LNCaP clone FGC (cell line): ENCODE results near the gene DEPDC4.
"Not testable (repeated sequence)": the region's sequence is repeated elsewhere in the genome, so short reads cannot be mapped to it uniquely, and the experiment has no call there.

ENCODE experiments used
- DNase-seq: peaks from one replicate; pipeline ENCODE4 v3.0.0-alpha.2; 2011; ENCODE audit warnings: low read depth
- H3K4me3 ChIP-seq: 2 replicates; pipeline ENCODE4 v1.5.1; 2011; ENCODE audit warnings: mild to moderate bottlenecking, low read depth, low read length, control low read depth
- TF ChIP-seq, protein P1 (sequence below): IDR thresholded peaks from 2 replicates; pipeline ENCODE4 v1.5.1; 2012; ENCODE audit warnings: mild to moderate bottlenecking; ENCODE audit not compliant: control insufficient read depth, insufficient read depth; ENCODE audit errors: extremely low read depth

The DEPDC4 gene

DNA sequence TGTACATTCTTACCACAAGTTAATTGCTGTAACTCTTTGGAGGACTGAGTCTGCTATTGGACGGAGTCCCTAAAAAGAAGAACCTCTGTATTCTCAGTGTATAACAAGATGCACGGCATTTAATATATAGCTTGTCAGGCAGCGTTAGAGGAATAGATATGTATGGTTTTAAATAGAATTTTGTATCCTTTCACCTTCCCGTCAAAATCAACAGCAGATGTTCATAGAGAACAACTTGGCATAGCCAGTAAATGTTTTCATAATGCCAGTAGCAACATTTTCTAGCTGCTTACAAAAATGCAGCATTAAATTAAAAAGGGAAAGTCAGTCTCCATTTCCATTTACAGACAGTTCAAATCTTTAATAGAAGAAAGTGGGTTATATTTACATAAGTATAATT is 6.9 kb upstream of the DEPDC4 start:
- TF ChIP-seq, protein P1, sequence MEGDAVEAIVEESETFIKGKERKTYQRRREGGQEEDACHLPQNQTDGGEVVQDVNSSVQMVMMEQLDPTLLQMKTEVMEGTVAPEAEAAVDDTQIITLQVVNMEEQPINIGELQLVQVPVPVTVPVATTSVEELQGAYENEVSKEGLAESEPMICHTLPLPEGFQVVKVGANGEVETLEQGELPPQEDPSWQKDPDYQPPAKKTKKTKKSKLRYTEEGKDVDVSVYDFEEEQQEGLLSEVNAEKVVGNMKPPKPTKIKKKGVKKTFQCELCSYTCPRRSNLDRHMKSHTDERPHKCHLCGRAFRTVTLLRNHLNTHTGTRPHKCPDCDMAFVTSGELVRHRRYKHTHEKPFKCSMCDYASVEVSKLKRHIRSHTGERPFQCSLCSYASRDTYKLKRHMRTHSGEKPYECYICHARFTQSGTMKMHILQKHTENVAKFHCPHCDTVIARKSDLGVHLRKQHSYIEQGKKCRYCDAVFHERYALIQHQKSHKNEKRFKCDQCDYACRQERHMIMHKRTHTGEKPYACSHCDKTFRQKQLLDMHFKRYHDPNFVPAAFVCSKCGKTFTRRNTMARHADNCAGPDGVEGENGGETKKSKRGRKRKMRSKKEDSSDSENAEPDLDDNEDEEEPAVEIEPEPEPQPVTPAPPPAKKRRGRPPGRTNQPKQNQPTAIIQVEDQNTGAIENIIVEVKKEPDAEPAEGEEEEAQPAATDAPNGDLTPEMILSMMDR, result no peak
- no peak overlapping the region for H3K4me3 ChIP-seq
- no peak for DNase-seq

DNA sequence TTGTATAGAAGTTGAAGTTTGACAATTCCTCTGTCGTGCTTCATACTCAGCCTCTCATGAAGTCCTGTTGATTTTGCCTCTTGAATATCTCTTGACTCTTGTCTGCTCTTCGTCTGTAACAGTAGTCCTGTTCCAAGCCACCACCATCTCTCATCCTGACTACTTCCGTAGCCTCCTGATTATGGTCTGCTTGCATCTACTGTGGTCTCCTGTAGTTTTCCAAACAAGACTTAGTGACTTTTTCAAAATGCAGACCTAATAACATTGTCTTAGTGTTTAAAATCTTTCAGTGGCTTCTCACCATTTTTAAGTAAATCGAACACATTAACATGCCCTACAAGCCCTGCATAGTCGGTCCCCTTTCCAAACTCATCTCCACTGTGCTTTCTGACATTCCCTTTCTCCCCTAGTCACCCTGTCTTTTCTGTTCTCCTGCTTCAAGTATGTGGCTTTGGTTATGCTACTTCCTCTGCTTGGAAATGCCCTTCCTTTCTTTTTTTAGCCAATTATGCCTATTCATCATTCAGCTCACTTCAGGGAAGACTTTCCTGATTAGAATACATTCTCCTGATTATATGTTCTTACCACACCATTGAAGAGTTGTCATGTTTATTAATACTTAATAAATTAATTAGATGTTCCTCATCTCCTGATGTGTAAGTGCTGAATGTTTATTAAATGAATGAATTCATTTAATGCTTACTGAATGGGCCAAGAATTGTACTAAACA is 2.1 kb upstream of the DEPDC4 start:
- DNase-seq, result no peak
- H3K4me3 ChIP-seq, result peak overlapping the region; percentile 83
- TF ChIP-seq, protein P1, result no peak

DNA sequence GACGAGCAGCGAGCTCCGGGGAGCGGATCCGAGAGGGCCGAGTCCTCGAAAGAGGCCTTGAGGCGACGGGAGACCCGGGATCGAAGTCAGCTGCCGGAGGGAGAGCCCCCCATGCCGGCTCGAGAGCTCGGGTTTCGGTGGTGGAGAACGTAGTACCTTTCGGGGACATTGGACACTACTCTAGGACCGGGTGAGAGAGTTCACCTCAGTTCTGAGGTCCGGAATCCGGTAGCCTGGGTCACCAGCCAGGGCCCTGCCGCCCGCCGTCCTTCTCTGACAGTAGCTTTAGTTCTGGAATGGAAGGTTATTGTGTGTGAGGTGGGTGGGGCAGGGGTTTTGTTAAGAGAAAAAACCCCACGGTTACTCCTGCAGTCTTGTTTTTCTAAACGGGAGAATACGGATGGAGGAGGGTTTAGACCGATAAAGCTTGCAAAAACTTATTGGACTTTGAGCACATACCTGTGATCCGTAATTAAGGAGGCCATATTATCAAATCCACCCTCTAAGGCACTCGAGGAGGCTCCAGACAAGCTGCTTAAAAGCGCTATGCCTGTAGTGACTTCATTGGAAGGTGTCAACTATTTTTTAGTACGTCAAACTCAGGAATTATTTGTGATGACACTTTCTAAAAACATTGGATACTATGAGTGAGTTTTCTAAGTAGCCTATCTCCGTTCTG is 863 bp upstream of the DEPDC4 start:
- TF ChIP-seq, protein P1, result no peak
- H3K4me3 ChIP-seq, result peak overlapping the region; percentile 83
- DNase-seq, result no peak

- no peak for DNase-seq
- TF ChIP-seq, protein P1, result no peak
- H3K4me3 ChIP-seq, result peak overlapping the region; percentile 83
Observed at GRCh38 chr12:100266585-100266834, 369 bp downstream of the DEPDC4 start.

DNA sequence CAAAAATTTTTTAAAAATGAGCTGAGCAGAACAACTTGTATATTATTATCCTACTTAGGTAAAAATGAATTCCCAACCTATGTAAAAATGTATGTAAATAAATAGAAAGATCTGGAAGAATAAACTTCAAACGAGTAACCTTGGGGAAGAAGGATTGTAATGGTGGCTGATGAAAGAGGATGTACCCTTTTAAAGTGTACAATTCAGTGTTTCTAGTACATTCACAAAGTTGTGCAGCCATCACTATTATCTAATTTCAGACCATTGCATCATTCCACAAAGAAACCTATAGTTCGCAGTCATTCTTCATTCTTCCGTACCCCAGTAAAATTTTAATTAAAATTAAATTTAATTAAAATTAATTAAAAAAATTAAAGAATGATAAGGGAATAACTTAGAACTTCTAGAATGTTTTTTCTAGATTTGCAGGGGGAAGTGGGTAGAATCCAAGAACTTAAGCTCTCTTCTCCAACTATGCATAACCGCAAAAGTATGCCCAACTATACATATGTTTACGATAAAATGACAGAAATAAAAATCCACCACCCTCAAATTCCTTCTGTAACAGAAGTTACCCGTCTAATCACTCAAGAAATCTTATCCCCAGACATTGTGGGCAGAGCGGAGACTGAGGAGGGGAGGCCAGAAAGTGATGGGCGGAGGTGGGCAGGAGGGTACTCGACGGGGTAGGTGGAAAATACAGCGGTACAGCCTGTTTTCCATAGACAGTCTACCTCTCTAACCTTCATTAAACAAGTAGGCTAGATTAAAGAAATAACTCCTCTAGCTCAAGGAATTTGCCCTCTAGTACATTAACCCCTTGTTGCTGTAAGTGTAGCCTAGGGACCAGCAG is 921 bp downstream of the DEPDC4 start:
- TF ChIP-seq, protein P1, result no peak

GRCh38 chr12:100265107-100265506 is 1.8 kb downstream of the DEPDC4 start:
- H3K4me3 ChIP-seq, DNase-seq: not testable (repeated sequence)

More for the DNA sequence above, 921 bp downstream of the DEPDC4 start:
- no peak for DNase-seq
- H3K4me3 ChIP-seq, result peak overlapping the region; percentile 83

DNA sequence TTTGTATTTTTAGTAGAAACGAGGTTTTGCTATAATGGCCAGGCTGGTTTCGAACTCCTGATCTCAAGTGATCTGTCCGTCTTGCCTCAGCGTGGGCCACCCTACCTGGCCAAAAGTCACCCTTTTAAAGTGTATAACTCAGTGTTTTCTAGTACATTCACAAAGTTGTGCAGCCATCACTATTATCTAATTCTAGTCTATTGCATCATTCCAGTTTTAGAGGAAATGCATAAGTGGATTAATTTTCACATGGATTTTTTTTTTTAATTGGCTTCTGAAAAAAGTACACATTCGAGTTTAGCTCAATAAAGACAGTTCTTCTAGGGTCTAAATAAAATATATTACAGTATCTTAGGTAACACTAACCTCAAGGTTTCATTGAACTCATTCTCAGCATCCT is 3.7 kb downstream of the DEPDC4 start:
- TF ChIP-seq, protein P1, result no peak
- no peak for DNase-seq
- no peak overlapping the region for H3K4me3 ChIP-seq
